ENCODE data around the gene GNPTG.

GNPTG gene

GRCh38 chr16:1334739-1335138, 17.0 kb upstream of the GNPTG start:
- no peak for DNase-seq

- DNase-seq, result no peak
These were observed 16.3 kb upstream of the GNPTG start for GRCh38 chr16:1335211-1335971.

GRCh38 chr16:1335996-1336395, 15.7 kb upstream of the GNPTG start:
- DNase-seq, result no peak

GRCh38 chr16:1336619-1337018, 15.1 kb upstream of the GNPTG start:
- no peak for DNase-seq

GRCh38 chr16:1337486-1337885, 14.2 kb upstream of the GNPTG start:
- DNase-seq, result no peak

- DNase-seq, result no peak
These were observed 13.5 kb upstream of the GNPTG start for GRCh38 chr16:1338119-1338730.

GRCh38 chr16:1338855-1339675, 12.7 kb upstream of the GNPTG start:
- DNase-seq, result no peak

GRCh38 chr16:1340730-1341494, 10.8 kb upstream of the GNPTG start:
- DNase-seq, result no peak

- DNase-seq, result no peak
These were observed 10.0 kb upstream of the GNPTG start for GRCh38 chr16:1341495-1342420.

- DNase-seq, result peak; percentile 95
These were observed 9.0 kb upstream of the GNPTG start for GRCh38 chr16:1342526-1343427.

GRCh38 chr16:1343428-1344242, 8.1 kb upstream of the GNPTG start:
- DNase-seq, result no peak

- no peak for DNase-seq
These were observed 7.2 kb upstream of the GNPTG start for GRCh38 chr16:1344499-1344898.

GRCh38 chr16:1345087-1345486, 6.6 kb upstream of the GNPTG start:
- DNase-seq, result no peak

- DNase-seq, result no peak
These were observed 5.9 kb upstream of the GNPTG start for GRCh38 chr16:1345651-1346421.

- DNase-seq, result no peak
These were observed 5.1 kb upstream of the GNPTG start for GRCh38 chr16:1346422-1347285.

GRCh38 chr16:1347286-1347855, 4.4 kb upstream of the GNPTG start:
- no peak for DNase-seq

- DNase-seq, result no peak
These were observed 3.8 kb upstream of the GNPTG start for GRCh38 chr16:1347962-1348361.

GRCh38 chr16:1348441-1348840, 3.3 kb upstream of the GNPTG start:
- DNase-seq, result no peak

All from activated gamma-delta T cell treated with Interleukin-2 at 50 U/mL for 16 hours (primary cell).